Measurements from ENCODE around the gene EIF2B2. TPM values are rescaled to one million over a fixed set of nuclear protein-coding genes. Genes with fewer than 3 reads are reported as not detected.

The EIF2B2 gene
- total RNA-seq, 1 experiment from 2014 or later, result 50.5 TPM

DNA sequence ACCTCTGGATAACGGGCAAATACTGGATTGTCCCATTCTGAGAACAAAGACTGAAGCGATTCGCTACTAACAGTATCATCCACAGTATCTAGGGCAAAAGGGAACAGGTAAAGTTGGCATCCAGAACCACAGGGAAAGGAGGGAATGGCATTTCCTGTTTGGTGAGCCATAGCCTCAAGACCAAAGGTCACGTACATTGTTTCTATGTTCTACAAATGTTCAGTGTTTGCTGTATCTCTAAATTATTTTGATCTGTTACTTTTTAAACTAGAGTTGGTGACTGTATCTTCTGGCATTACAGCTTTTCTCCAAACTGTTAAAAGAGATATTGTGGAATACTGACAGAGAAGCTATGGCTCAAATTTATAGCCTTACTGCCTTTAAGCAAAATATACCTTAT is 38.9 kb downstream of the EIF2B2 start:
- H3K4me3 Mint-ChIP-seq, result no peak overlapping the region
- ATAC-seq (no peak), DNase-seq (ENCODE audit: low spot score) (no peak)
- CTCF ChIA-PET, result interaction anchor here (1.3 kb wide), 1 partner anchor 181 kb away, joined by 3 read pairs; no protein-coding TSS in a partner anchor
- H3K9me3 Mint-ChIP-seq, result no peaks in the 10 kb centered on the region
- no peak overlapping the region for H3K27ac Mint-ChIP-seq
- POLR2A ChIA-PET, result no interaction called here
- no peaks in the 10 kb centered on the region for H3K4me1 Mint-ChIP-seq
- TF ChIP-seq NR2C2 (CRISPR knock-in tag; IDR thresholded peaks at IDR 0.05) (no peak), ZNF416 (CRISPR knock-in tag; IDR thresholded peaks at IDR 0.05) (no peak), RORB (CRISPR knock-in tag; IDR thresholded peaks at IDR 0.05) (no peak), ETV6 (CRISPR knock-in tag; IDR thresholded peaks at IDR 0.05) (no peak), KAT7 (CRISPR knock-in tag; IDR thresholded peaks at IDR 0.05; ENCODE audit: borderline replicate concordance) (no peak), ELF4 (CRISPR knock-in tag; IDR thresholded peaks at IDR 0.05; ENCODE audit: low read depth) (no peak), ZNF281 (CRISPR knock-in tag; IDR thresholded peaks at IDR 0.05) (no peak)
- TF ChIP-seq, protein P1, sequence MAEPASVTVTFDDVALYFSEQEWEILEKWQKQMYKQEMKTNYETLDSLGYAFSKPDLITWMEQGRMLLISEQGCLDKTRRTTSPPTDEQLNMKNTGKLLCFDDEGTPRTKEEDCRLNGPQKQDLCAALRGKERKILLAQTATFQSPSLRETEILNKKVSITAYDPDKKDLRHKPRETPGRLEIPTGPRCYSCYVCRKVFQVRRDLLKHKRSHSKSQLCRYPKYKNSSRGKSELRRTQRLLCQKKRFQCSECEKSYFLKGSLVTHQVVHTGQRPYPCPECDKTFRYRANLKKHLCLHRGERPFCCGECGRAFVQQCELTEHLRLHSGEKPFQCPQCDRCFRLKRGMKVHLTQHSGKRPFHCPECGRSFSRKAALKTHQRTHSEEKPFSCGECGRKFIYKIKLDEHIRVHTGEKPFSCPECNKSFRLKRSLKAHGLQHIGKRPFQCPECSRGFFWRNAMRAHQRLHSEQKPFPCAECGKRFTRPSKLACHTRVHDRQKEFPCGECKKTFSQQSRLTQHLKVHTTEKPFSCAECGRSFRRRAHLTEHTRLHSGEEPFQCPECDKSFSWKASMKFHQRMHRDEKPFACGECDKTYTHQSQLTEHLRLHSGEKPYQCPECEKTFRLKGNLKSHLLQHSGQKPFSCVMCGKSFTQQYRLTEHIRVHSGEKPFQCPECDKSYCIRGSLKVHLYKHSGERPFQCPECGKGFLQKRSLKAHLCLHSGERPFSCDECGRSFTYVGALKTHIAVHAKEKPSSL (CRISPR knock-in tag; conservative IDR thresholded peaks at IDR 0.05), result no peak
- TF ChIP-seq, protein P2, sequence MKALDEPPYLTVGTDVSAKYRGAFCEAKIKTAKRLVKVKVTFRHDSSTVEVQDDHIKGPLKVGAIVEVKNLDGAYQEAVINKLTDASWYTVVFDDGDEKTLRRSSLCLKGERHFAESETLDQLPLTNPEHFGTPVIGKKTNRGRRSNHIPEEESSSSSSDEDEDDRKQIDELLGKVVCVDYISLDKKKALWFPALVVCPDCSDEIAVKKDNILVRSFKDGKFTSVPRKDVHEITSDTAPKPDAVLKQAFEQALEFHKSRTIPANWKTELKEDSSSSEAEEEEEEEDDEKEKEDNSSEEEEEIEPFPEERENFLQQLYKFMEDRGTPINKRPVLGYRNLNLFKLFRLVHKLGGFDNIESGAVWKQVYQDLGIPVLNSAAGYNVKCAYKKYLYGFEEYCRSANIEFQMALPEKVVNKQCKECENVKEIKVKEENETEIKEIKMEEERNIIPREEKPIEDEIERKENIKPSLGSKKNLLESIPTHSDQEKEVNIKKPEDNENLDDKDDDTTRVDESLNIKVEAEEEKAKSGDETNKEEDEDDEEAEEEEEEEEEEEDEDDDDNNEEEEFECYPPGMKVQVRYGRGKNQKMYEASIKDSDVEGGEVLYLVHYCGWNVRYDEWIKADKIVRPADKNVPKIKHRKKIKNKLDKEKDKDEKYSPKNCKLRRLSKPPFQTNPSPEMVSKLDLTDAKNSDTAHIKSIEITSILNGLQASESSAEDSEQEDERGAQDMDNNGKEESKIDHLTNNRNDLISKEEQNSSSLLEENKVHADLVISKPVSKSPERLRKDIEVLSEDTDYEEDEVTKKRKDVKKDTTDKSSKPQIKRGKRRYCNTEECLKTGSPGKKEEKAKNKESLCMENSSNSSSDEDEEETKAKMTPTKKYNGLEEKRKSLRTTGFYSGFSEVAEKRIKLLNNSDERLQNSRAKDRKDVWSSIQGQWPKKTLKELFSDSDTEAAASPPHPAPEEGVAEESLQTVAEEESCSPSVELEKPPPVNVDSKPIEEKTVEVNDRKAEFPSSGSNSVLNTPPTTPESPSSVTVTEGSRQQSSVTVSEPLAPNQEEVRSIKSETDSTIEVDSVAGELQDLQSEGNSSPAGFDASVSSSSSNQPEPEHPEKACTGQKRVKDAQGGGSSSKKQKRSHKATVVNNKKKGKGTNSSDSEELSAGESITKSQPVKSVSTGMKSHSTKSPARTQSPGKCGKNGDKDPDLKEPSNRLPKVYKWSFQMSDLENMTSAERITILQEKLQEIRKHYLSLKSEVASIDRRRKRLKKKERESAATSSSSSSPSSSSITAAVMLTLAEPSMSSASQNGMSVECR (CRISPR knock-in tag; IDR thresholded peaks at IDR 0.05; ENCODE audit: borderline replicate concordance), result no peak
- TF ChIP-seq, protein P3, sequence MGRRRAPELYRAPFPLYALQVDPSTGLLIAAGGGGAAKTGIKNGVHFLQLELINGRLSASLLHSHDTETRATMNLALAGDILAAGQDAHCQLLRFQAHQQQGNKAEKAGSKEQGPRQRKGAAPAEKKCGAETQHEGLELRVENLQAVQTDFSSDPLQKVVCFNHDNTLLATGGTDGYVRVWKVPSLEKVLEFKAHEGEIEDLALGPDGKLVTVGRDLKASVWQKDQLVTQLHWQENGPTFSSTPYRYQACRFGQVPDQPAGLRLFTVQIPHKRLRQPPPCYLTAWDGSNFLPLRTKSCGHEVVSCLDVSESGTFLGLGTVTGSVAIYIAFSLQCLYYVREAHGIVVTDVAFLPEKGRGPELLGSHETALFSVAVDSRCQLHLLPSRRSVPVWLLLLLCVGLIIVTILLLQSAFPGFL (CRISPR knock-in tag; IDR thresholded peaks at IDR 0.05; ENCODE audit: borderline replicate concordance), result no peak
- TF ChIP-seq, protein P4, sequence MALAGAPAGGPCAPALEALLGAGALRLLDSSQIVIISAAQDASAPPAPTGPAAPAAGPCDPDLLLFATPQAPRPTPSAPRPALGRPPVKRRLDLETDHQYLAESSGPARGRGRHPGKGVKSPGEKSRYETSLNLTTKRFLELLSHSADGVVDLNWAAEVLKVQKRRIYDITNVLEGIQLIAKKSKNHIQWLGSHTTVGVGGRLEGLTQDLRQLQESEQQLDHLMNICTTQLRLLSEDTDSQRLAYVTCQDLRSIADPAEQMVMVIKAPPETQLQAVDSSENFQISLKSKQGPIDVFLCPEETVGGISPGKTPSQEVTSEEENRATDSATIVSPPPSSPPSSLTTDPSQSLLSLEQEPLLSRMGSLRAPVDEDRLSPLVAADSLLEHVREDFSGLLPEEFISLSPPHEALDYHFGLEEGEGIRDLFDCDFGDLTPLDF (CRISPR knock-in tag; IDR thresholded peaks at IDR 0.05), result no peak
- TF ChIP-seq, protein P5, sequence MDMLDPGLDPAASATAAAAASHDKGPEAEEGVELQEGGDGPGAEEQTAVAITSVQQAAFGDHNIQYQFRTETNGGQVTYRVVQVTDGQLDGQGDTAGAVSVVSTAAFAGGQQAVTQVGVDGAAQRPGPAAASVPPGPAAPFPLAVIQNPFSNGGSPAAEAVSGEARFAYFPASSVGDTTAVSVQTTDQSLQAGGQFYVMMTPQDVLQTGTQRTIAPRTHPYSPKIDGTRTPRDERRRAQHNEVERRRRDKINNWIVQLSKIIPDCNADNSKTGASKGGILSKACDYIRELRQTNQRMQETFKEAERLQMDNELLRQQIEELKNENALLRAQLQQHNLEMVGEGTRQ (CRISPR knock-in tag; IDR thresholded peaks at IDR 0.05), result no peak
- TF ChIP-seq, protein P6, sequence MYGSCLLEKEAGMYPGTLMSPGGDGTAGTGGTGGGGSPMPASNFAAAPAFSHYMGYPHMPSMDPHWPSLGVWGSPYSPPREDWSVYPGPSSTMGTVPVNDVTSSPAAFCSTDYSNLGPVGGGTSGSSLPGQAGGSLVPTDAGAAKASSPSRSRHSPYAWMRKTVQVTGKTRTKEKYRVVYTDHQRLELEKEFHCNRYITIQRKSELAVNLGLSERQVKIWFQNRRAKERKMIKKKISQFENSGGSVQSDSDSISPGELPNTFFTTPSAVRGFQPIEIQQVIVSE (CRISPR knock-in tag; IDR thresholded peaks at IDR 0.05; ENCODE audit: borderline replicate concordance), result no peak
- H3K36me3 Mint-ChIP-seq, result peaks cover 21% of the 10 kb centered on the region
- H3K27me3 Mint-ChIP-seq (ENCODE audit: low read depth), result no peaks in the 10 kb centered on the region

Data from WTC11 (cell line).